GM21825 (cell line): ENCODE measurements around the gene CHD1.

Source experiments
- ATAC-seq: cut with Tn5 transposase; IDR thresholded peaks from one replicate; pipeline ENCODE4 v1.9.1; 2021; ENCODE audit warnings: mild to moderate bottlenecking, moderate library complexity; ENCODE audit not compliant: unreplicated experiment

CHD1 gene

DNA sequence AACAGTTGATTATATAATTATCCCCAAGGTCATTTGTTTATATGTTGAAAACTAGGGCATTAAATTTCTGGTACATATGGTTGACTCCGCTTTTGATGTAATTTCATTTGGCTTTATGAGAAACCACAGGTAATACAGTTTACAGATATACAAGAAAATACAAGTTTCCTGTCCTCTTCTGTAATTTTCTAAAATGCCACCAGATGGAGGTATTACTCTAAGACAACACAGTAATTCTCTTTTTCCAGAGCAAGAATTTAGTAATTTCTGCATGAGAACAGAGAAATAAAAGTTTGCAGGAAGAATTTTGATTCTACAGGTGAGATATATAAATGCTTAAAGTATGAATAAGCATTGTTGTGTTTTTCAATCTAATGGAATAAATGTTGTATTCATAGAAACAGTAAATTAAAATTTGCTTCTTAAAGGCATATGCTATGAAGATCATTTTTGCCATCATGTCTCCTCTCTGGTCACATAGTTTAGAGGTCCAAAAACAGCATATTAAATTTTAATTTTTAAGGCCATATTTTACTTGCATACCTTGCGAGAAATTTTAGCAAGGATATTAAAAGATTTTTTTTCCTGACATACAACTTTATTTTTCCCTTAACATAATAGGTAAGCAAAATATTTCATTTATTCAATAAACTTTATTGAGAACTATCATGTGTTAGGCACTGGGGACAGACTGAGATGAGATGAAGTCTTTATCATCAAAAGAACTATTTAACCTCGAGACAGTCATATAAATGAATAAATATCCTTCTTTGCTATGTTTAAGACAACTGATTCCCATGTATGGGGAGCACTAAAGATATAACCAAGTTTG lies 22.7 kb downstream of the CHD1 start:
- peak; percentile 46 for ATAC-seq

DNA sequence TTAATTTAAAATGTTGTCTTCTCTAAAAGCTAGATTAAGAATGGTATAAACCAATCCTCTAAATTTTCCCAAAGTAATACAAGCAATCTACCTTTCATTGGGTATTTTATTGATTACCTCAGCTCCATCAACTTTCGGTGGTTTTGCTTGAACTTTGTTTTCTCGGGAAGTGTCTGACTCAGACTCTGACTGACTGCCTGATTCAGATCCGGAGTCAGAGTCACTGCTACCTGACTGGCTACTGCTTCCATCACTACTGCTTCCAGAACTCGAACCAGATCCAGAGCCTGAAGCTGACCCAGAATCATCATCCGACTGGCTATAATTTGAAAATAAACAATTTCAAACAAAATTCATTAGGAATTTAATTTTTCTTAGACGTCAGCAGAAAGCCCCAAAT lies 24.0 kb downstream of the CHD1 start:
- ATAC-seq: no peak

DNA sequence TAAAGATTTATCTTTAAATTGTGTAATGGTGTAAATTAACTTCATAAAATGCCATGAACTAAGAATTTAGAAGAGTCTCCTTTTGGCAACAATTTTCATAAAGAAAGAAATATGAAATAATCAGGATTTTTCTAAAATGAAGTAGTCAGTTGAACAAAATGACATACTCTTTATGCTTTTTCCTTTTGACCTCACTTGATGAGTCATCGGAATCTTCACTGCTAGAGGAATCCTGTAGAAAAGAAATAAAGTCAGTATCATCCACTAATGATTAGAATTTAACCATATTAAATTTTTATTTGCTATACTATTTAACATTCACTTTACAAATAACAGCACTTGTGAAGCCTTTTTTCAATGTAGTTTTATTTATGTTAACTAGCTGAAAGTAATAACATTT lies 26.1 kb downstream of the CHD1 start:
- no peak for ATAC-seq

- ATAC-seq: no peak
Measured at GRCh38 chr5:98899456-98899855, 29.4 kb downstream of the CHD1 start.

- ATAC-seq: no peak
Measured at GRCh38 chr5:98898743-98899142, 30.1 kb downstream of the CHD1 start.

DNA sequence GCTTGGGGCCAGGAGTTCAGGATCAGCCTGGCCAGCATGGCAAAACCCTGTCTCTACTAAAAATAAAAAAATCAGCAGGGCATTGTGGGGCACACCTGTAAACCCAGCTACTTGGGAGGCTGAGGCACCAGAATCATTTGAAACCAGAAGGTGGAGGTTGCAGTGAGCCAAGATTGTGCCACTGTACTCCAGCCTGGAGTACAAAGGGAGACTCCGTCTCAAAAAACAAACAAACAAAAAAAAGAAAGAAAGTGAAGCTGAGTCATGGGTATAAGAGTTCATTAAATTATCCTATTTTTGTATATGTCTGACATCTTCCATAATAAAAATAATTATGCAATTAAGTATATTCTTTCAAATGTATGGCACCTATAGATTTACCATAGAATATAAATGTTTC lies 37.2 kb downstream of the CHD1 start:
- ATAC-seq: no peak

GRCh38 chr5:98880598-98880997 lies 48.2 kb downstream of the CHD1 start:
- no peak for ATAC-seq

- ATAC-seq: no peak
Measured at GRCh38 chr5:98880151-98880550, 48.7 kb downstream of the CHD1 start.

GRCh38 chr5:98877600-98877999 lies 51.2 kb downstream of the CHD1 start:
- no peak for ATAC-seq

DNA sequence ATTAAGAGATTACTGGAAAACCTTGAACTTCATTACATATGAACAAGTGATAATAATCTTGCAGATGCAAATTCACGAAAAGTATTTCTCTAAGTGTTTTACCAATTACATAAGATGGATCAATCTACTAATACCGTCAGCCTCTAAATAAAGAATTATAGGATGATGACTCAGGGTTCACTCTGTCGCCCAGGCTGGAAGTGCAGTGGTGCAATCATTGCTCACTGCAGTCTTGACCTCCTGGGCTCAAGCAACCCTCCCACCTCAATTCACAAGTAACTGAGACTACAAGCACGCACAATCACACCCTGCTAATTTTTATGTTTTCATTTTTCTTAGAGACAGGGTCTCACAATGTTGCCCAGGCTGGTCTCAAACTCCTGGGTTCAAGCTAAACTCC lies 56.1 kb downstream of the CHD1 start:
- ATAC-seq: no peak

- no peak for ATAC-seq
Measured at GRCh38 chr5:98865690-98866089, 63.1 kb downstream of the CHD1 start.

- ATAC-seq: no peak
Measured at GRCh38 chr5:98847054-98847453, 81.8 kb downstream of the CHD1 start.

DNA sequence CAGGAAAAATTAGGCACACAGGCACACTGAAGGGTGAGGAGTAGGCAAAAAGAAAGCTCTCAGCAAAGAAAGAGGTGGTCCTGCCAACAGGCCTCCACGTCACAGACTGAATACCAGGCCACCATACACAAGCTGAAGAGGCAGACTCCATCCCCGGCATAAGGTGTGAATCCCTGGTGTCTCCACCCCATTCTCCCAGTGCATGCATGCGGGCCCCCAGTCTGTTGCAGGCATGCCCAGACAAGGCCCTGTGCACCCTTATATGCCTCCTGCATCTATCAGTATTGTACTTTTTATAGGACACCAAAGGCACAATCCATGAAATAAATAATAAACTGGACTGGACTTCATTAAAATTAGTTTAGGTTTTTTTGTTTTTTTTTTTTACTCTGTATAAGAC lies 82.3 kb downstream of the CHD1 start:
- ATAC-seq: no peak

DNA sequence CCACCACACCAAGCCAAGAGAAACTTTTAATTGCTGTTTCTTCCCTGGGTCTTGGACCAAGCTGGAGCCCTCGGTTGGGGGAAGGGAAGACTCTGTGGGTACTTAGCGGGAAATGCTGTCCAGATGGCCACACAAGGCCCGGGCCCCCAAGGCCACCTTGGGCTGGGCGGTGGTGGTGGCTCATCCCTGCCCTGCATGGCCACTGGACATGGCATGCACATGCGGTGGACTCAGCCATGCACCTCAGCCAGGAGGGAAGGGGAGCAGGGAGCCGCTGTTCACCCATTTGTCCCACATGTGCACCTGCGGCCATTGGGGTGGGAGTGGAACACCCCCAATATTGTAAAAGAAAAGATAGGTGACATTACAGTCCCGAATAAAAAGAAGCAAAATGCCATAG lies 82.9 kb downstream of the CHD1 start:
- no peak for ATAC-seq

DNA sequence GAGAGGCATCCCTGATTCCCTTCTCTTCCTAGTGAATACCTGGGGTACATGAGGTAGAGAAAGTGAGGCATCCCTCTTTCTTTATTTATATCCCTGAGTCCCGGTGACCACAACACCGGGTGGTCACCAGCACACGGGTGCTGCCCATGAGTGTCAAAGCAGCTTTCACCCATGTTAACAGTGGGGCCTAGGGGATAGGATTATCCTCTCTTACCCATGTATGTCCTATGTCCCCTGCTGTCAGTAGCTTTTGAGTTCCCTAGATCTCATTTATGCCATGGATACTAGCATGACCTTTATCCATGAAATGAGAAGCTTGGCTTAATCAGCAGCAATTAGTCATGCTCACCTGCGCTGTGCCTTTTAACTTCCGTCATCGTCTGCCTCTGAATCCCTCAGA lies 83.9 kb downstream of the CHD1 start:
- no peak for ATAC-seq

DNA sequence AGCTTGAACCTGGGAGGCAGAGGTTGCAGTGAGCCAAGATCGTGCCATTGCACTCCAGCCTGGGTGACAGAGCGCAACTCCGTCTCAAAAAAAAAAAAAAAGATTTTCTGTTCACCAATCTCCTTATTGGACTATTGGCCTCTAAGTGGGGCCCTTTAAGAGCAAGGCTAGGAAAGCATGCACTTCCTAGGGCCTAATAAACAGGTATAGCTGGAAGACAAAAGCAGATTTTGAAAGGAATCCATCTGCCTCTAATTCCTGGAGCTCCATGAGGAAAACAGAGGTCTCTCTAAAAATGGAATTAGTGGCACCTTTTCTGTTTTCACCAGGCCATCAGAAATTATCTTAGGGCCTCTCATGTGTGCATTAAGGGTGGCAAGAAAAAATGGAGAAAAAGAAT lies 85.3 kb downstream of the CHD1 start:
- no peak for ATAC-seq

DNA sequence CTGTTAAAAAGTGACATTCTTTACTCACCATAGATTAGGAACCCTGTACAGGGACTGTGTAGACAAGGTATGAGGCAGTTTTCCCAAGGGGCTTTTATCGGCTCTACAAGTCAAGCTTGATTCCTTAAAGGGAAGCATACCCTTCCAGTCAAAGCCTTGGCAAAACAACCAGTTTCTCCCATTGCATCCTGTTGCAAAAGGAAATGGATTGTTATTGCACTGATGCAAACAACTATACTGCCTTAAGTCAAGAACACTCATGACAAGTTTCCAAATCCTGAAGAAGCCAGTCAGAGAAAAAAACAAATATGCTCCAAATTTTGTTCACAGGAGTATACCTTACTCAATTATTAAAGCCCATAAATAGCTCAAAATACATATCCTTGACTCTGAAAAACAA lies 87.9 kb downstream of the CHD1 start:
- ATAC-seq: no peak

DNA sequence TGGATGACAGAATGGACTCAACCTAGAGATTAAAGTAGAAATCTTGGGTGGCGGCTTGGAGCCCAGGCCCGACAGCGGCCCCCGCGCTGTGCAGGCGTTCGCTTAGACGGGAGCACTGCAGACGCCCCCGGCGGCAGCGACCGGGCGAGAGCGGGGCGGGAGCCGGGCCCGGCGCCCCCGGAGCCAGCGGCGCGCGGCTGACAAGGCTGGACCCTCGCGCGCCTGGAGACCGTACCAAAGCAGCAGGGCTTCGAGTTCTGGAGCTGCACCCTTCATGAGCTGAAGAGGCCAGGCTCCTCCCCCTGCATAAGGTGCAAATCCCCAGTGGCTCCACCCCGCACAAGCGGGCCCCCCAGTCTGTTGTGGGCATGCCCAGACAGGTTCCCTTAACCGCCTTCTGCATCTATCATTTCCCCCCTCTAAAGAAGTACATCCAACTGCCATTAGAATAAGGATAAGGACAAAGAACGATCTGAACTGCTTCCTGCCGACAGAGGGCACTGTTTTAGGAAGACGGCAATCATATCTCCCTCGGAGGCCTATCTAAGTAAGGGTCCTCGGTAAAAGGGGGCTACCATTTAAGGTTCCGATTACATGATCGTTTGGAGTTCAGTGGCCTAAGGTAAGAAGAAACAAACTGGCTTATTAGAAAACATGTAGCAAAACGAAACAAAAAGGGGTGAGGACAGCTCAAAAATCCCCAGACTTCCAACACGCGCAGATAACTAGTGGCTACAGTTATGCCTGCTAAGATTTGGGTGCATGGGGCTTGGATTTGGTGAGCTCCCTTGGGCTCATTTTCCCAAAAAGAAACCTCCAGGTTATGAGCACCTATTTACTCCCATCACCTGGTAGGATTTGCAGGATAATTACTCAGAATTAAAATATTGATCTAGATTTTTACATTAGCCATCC lies 89.1 kb downstream of the CHD1 start:
- no peak for ATAC-seq

DNA sequence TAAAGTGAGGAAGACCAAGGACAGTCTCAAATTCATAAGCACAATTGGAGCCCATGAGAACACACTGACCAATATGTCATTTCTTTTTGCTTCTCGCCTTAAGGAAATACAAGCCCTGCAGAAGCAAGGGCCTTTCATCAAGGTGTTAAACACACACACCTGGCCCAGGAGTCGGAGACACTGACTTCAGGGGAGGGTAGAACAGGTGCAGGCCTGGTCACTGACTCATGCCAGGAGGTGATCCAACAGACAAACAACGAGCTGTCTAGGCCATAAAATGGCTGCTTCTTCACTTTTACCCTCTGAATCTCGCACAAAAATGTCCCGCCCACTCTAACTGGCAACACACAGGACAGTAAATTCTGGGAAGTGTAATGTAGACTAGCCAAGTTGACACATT lies 92.6 kb downstream of the CHD1 start:
- no peak for ATAC-seq

GRCh38 chr5:98827588-98828284 lies 101.1 kb downstream of the CHD1 start:
- ATAC-seq: no peak

DNA sequence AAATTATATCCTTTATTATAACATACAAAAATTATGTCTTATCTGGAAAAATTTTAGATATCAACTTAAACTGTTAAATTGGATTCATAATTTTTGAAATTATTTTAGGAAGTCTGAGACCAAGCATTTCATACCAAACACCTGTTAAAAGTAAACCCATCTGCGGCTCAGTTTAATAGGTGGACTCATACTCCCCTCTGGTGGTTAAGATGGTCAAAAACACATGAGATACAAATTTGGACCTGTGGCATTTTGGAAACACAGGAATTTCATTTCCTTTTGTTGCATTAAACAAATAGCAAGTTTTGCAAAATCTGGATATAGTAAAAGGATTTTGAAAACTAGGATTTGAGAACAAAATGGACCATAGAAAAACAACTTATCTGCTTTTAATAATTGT lies 101.6 kb downstream of the CHD1 start:
- no peak for ATAC-seq
